OCI-LY1 (cell line): ENCODE results near the gene PZP.

ENCODE experiments used
- CTCF ChIP-seq: fragments of 200-600 bp; sonication (generic), shearing (Covaris generic); IDR thresholded peaks from 2 replicates; pipeline ENCODE4 v1.5.1; 2017; ENCODE audit warnings: mild to moderate bottlenecking, antibody characterized with exemption, low read length, moderate library complexity, mixed read lengths
- EZH2 ChIP-seq: fragments of 200-600 bp; sonication (generic), shearing (Covaris generic); IDR thresholded peaks from 2 replicates; pipeline ENCODE4 v1.8.0; 2017; ENCODE audit warnings: borderline replicate concordance, mixed run types, mild to moderate bottlenecking, antibody characterized with exemption, low read length, moderate library complexity, mixed read lengths

DNA sequence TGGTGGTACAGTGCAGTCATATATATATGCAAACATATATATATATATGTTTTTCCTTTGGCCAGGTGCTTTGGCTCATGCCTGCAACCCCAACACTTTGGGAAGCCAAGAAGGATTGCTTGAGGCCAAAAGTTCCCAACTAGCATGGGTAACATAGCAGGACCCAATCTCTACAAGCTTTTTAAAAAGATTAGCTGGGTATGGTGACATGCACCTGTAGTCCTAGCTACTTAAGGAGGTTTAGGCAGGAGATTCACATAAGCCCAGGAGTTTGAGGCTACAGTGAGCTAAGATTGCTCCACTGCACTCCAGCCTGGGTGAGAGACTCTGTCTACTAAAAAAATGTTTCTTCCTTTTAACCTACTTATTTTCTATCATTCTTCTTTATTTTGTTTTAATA, 10.2 kb downstream of the PZP start:
- TF ChIP-seq EZH2 (no peak), CTCF (no peak)
